ENCODE data around the gene CBX7.

Gene CBX7

DNA sequence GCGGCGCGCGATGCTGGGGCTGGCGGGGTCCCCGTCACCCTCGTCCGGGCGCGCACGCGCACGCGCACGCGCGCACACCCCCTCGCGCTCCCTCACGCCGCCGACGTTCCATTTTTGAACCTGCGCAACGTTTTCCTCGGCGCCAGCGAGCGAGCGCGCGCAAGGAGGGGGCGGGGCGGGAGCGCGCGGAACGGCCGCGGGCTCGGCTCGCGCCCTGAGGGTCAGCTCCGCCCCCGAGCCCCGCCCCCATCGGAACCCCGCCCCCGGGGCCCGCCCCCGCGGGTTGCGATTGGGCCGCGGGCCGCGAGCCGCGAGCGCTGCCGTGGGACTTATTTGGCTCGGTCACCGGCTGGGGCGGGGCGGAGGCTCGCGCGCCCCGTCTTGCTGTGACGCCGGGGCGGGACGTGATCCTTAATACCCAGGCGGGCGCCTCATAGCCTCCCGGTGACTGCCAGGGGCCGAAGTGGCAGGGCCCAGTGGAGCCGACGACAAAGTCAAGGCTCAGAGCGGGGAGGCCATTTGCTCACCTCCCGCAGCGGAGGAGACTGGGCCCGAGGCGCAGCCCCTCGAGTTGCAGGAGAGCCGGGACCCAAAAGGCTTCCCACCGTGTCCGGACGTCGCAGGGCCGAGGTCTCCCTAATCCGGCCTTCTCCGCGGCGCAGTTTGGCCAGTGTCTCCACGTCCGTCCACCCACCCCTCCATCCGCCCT, at the start of gene CBX7:
Gene CBX7, minus strand, starts transcription at position 170 of the 709 bp plus-strand sequence. CDS start 236 bp downstream, outside the sequence.
- DNase-seq, result peak; percentile 92

GRCh38 chr22:39197578-39197977, 45.1 kb upstream of the CBX7 start:
- DNase-seq, result no peak

DNA sequence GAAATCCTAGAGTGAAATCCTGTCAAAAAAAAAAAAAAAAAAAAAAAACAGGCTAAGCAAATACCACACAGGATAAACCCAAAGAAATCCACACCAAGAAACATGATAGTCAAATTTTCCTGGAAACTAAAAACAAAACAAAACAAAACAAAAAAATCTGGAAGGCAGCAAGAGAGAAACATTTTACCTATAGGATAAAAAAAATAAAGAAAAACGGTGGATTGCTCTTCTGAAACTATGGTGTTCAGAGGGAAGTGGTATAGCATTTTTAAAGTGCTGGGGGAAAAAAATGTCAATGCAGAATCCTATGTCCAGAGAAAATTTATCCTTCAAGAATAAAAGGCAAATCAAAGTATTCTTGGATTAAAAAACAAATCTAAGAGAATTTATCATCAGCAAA, 41.6 kb upstream of the CBX7 start:
- no peak for DNase-seq

DNA sequence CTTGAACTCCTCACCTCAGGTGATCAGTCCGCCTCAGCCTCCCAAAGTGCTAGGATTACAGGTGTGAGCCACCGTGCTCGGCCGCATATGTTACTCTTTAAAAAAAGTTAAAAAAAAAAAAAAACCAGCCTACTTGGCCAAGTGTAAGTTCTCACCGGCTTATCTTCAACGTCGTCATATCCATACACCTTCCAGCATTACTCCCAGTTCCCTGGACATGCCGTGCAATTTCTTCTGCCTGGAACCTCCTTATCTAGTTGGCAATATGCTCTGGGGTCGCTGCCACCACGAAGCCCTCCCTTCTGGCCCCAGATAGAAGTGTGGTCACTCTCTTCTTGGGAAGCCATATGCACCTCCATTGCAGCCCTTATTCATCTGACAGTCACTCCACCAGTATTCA, 36.3 kb upstream of the CBX7 start:
- no peak for DNase-seq

GRCh38 chr22:39185601-39186012, 33.1 kb upstream of the CBX7 start:
- DNase-seq, result no peak

GRCh38 chr22:39184586-39185577, 32.4 kb upstream of the CBX7 start:
- DNase-seq, result no peak

DNA sequence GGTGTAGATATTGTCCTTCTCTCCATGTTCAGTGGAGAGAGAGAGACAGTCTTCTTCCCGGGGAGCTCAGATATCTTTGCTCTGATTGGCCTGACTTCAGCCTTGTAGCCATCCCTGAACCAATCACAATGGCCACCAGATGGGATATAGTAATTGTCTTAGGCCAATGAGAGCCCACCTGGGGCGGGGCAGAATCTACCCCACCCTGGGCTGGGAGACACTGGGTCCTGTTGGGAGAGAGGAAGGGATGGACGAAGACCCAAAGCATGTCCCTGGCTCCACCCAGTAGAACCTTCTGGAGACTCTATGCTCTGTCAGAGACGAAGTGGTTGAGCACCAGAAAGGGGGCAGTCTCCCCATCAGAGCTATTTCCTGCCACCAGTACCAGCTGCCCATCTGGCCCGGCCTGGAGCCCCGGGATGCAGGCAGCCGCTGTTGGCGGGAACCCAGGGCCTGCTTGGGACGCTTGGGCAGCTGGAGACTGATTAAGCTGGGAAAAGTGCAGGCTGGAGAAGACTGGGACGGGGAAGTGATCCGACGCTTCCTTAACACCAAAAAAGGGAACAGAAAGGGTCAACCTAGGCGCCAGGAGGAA, 31.6 kb upstream of the CBX7 start:
- no peak for DNase-seq

DNA sequence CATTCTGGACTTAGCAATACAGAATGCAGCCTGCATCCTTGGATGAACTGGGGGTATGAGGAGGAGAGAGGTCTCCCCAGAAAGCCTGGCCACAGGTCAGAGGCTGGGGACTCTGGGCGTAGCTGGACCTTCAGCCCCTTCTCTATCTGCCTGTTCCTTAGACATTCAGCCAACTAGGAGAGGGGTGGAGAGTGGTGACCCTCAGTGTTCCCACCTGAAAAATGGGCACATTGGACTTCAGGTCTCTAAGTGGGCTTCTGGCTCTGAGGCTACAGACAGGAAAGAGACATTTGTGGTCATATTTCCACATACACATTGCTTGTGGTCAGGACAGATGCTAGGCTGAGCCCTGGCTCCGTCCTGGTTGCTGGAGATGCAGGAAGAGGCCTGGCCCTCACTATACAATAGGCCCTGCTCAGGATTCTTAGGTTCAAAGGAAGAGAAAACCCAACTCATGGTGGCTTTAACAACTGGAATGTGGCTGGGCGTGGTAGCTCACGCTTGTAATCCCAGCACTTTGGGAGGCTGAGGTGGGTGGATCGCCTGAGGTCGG, 30.1 kb upstream of the CBX7 start:
- no peak for DNase-seq

- no peak for DNase-seq
These were observed 29.3 kb upstream of the CBX7 start for GRCh38 chr22:39181778-39182177.

GRCh38 chr22:39181356-39181755, 28.9 kb upstream of the CBX7 start:
- no peak for DNase-seq

- no peak for DNase-seq
These were observed 27.4 kb upstream of the CBX7 start for GRCh38 chr22:39179841-39180335.

DNA sequence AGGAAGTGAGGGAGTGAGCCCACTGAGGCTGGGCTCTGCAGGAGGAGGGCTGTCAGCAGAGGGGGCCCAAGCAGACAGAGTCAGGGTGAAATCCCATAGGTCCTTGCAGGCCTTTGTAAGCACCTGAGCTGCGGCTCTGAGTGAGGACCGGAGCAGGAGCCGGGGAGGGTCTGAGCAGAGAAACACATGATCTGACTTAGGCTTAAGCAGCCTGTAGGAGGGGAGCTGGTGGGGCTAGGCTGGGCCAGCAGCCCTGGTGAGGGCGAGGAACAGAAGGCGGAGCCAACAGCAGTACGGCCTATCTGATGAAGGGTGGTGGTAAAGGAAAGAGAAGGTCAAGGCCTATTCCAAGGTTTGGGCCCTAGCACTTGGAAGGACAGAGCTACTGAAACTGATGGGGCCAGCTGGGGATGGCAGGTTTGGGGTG, 26.9 kb upstream of the CBX7 start:
- no peak for DNase-seq

- peak; percentile 41 for DNase-seq
These were observed 26.0 kb upstream of the CBX7 start for GRCh38 chr22:39178206-39179111.

GRCh38 chr22:39177791-39178190, 25.3 kb upstream of the CBX7 start:
- no peak for DNase-seq

GRCh38 chr22:39177456-39177775, 24.9 kb upstream of the CBX7 start:
- DNase-seq, result no peak

- DNase-seq, result no peak
These were observed 24.4 kb upstream of the CBX7 start for GRCh38 chr22:39176714-39177455.

DNA sequence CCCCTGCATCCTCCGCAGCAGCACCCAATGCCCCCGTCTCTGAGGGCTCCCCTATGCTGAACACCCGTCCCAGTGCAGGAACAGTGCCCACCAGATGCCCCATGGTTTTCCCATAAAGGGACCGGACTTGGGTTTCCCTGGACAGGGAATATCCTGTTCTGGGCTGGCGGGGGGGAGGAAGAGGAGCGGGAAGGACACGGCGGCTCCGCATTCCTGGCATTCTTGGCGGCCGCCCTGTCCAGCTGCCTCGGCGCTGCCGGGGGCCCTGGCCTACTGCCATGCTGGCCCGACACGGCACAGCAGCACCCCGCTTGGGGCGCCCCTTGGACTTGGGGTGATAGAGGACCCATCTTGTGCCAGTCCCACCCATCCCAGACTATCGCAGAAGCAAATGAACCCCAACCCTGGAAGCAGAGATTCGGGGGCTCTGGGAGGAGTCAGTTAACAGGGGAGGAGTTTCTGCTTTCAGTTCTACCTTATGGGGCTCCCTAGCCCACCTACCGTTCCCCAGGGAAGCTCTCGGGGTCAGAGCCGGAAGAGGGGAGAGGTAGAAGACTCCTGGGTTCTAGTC, 23.7 kb upstream of the CBX7 start:
- no peak for DNase-seq

DNA sequence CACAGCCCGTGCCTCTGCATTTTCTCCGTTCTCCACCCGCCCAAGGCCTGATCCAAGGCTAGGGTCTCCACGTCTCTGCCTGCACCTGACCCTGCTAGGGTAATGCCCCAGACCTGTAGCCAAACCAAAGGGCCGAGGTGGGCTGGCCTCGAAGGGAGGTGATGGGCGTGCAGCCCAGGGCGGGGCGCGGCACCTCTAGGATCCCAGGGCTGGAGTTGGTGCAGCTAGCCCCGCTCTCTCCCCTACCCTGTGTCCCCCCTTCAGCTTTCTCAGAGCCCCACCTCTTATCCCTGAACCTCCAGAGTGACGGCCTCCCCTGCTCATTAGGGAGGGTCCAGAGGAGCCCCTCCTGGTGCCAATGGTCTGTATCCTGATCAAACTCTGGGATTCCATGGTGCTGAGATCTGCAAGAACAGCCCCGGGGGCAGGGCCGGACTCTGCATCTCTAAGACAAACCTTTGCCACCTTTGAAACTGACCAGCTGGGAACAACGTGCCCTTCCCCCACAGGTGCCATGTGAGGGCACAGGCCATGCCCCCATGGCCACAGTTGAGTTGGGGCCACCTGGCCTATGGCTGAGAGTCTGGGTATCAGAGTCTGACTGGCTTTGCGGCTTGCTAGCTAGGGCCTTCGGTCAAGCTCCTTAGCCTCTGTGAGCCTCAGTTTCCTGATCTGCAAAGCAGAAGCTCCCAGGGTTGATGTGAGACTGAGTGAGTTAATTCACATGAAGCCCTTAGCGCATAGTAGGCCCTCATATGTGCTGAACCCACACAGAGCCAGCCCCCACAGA, 23.1 kb upstream of the CBX7 start:
- DNase-seq, result no peak

GRCh38 chr22:39174498-39175352, 22.2 kb upstream of the CBX7 start:
- peak; percentile 63 for DNase-seq

Data from activated CD4-positive, alpha-beta T cell treated with anti-CD3 and anti-CD28 coated beads, Interleukin-2, amount 50 U/mL, for 16 hours (primary cell).